GM18861 (cell line): Measurements from ENCODE around the gene HMGB3.
"Not testable (repeated sequence)": the region's sequence is repeated elsewhere in the genome, so short reads cannot be mapped to it uniquely, and the experiment has no call there.

Experiments
- ATAC-seq: cut with Tn5 transposase; IDR thresholded peaks from one replicate; pipeline ENCODE4 v1.9.1; 2021; ENCODE audit not compliant: unreplicated experiment

Gene HMGB3

DNA sequence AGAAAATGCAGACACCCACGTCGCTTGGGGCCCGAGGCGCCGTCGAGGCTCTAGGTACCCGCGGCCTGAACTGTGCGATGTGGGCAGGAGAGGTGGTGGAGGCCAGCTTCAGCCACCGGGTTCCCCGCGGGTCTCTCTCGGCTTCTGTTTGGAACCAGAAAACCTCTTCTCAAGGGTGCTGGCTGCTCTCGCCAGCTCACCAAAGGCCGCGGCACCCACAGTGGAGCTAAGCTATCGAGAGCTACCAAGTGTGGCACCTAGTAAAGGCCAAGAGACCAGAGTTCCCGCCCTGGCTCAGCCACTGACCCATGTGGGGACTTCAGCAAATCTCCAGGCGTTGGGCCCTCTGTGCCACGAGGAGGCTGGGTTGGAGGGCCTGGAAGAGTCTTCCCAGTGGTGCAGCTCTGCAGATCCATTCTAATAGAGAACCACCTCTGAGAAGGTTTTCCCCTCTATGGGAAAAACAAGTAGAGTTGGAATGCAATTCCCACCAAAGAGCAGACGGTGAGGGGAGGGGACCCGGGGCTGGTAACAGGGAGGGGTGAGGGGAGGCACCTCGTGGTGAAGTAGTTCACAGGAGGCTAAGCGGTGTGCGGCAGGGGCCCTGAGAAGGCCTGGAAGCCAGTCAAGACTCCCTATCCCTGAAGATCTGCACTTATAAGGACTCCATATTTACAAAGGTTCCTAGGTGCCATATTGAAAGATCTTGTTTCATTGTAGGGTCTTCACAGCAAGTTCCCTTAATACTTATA, 5.5 kb upstream of the HMGB3 start:
- ATAC-seq = no peak

DNA sequence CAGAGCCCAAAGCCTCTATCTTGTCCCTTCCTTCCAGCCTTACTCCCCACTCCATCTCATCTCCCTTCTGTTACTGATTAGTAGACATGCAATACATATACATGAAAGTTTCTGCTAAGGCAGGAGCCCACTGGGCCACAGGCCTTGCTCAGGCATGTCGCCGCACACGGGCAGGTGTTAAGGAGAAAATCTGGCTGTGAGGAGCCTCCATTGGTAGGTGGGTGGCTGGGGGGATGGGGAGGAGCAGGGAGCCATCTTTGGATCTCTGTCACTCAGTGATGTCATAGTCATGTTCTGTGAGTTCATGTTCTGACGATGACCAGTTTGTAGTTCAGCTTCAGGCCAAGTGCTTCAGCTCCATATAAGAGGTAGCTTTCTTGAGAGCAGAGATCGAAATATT, 2.9 kb upstream of the HMGB3 start:
- no peak for ATAC-seq

DNA sequence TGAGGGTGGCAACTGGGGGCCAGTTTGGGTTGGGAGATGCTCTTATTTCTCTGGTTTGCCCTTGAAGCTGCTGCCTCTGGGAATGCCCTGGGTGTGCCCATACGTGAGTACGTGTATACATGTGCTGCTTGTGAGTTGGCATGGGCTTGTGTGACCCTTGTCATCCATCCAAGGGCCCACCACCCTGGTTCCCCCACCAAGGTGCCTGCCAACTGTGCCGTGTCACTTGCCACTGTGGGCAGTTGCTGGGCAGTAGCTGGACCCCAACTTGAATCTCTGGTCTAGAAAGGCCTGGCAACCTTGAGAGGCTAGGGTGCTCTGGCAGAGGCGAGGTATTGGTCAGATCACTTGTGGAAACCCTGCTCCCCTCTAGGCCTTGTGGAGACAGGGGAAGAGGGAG, 2.4 kb upstream of the HMGB3 start:
- ATAC-seq = no peak

DNA sequence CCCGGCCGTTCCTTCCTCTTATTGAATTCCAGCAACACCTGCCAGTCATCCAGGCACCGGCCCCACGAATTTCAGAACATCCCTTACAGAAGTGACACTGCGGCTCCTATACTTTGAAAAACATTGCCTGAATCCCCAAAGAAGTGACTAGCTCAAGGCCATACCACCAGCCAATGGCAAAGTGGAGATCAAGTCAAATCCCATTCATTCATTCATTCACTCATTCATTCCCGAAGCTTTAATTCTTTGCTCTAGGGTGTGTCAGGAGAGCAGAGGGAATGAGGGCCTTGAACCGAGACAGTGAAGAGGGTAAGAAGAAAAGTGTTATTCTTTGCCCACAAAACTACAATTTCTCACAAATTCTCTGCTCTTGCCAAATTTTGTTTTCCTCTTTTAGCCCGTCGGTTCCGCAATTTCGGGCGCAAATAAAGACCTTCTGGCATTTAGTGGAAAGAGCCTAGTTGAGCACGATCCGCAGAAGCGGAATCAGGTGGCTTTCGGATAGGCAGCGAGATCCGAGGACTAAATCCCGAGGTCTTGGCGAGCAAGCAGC, 824 bp upstream of the HMGB3 start:
- no peak for ATAC-seq

DNA sequence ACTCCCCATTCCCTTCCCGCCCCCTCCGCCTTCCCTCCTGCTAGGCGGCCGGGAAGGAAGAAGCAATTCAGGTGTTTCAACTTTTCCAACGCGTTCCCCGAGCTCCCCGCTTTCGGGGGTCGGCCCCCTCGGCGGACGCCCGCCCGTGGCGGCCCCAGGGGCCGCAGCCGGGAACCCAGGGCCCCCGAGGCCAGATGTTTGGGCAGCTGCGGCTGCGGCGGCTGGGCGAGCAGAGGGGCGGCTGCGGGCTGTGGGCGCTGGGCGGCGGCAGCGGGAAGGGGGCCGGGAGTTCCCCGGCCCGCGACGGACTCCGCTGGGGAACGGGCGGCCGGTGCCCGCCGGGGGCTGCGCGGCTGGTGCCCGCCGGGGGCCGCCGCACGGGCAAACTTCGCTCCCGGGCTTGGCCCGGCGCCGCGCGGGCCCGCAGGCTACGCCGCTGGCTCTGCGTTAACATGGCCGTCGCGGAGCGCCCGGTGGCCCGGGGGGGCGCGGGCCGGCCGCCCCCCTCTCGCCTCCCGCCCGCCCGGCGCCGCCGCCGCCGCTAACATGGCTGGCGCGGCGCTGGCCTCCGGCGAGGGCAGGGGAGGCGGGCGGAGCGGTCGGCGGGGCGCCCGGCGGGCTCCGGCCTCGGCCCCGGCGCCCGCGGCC, 510 bp downstream of the HMGB3 start:
- no peak for ATAC-seq

DNA sequence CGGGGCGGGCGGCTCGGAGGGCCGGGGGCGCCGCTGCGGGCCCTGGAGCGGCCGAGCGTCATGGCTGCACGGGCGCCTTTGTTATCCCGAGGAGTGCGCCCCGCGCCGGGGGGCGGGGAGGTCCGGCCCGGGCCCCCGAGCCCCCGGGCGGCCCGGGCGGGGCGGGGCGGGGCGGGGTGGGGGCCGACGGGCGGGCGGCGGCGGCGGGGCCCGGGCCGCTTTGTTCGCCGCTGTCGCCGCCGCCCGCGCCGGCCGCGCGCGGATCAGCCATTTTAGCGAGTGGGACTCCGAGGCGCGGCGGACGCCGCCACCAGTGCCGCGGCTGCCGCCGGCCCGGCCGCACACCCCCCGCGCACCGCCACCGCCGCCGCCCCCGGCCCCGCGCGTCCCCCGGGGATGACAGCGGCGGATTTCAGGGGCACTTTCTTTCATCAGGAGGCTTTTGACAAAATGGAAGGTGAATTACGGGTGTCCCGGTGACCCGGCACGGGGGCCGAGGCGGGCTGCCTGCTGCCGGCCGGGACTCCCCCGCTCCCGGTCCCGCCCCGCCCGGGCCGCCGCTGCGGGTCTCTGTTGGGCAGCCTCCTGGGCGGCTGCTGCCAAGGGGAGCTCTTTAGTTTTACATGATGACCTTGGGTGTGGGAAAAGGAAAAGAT, 1.2 kb downstream of the HMGB3 start:
- no peak for ATAC-seq

DNA sequence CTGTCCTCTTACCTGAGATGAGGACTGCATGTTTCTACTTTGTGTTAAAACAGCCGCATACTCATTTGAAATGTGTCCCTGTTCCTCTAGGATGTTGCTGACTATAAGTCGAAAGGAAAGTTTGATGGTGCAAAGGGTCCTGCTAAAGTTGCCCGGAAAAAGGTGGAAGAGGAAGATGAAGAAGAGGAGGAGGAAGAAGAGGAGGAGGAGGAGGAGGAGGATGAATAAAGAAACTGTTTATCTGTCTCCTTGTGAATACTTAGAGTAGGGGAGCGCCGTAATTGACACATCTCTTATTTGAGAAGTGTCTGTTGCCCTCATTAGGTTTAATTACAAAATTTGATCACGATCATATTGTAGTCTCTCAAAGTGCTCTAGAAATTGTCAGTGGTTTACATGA, 4.6 kb downstream of the HMGB3 start:
- ATAC-seq = not testable (repeated sequence)

DNA sequence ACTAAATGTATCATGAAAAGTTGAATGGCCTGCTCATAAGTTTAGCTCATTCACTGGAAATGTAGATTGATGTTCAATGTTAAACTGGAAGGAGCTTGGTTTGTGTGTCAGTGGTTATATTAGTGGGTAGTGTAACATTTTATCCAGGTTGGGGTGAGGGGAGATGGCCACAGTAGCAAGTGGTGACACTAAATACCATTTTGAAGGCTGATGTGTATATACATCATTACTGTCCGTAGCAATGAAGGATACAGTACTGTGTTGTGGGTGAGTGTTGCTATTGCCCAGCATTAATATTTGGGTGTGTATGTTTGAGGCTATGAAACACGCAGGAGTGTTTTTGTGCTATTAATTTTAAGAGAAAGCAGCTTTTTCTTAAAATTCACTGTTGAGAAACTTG, 6.3 kb downstream of the HMGB3 start:
- no peak for ATAC-seq

DNA sequence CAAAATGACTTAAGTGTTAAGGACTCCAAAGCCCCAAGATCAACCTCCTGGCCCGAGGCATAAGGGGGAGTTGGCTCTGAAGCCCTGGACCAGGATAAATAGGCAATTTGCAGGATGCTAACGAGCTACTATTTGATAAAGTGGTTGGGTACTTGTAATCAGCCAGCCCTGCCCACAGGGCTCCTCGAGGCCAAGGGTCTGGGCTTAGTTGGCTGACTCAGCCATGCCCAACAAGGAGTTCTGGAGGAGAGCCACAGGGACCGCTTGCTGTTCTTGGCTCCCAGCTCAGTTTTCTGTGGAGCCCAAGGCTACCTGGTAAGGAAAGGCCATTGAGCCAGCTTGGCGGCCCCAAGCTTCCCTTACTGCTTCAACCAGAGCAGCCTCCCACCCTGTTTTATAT, 7.8 kb downstream of the HMGB3 start:
- ATAC-seq = no peak

DNA sequence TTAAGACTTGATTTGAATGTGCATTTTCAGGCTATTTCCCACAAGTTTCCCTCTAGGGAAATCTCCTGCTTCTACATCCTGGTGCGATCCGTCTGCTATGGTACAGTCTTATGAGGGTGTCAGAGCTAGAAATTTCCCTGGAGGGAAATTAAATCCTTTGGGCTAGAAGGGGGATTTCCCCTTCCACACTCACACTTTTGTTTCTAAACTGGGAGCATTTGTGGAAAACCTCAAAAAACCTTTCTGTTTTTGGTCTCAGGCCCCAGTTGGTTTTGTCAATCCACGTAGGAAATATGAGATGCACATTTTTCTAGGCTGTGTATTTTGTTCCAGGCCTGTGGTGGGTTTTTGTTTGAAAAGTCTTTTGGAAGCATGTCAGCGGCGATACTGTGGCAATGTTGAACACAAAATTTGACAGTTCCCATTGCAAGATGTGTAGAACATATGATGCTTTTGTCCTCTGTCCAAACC, 17.8 kb downstream of the HMGB3 start:
- no peak for ATAC-seq

DNA sequence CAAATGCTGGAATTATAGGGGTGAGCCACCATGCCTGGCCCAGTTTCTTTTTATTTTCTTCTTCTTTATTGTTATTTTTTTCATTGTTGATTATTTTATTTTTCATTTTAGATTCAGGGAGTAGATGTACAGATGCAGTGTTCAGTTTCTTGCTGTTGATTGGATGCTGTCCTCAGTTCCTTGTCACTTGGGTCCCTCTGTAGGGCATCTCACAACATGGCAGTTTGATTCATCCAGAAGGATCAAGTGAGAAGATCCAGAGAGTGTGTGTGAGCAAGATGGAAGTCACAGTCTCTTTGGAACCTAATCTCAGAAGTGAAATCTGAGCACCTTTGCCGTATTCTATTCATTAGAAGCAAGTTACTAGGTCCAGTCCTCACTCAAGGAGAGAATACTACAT, 20.9 kb downstream of the HMGB3 start:
- no peak for ATAC-seq

DNA sequence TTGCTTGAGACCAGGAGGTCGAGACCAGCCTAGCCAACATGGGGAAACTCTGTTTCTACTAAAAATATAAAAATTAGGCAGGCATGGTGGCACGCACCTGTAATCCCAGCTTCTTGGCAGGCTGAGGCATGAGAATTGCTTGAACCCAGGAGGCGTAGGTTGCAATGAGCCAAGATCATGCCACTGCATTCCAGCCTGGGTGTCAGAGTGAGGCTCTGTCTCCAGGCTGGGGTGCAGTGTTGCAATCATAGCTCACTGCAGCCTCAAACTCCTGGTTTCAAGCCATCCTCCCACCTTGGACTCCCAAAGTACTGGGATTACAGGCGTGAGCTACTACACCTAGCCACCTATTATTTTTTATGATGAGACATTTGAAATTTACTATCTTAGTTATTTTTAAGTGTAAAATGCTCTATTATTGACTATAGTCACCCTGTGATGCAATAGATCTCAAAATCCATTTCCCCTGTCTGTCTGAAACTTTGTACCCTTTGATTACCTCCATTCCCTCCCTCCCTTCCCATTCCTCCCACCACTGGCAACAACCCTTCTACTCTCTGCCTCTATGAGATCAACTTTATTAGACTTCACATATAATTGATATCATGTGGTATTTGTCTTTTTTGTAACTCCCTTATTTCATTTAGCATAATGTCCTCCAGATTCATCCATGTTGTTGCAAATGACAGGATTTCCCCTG, 23.4 kb downstream of the HMGB3 start:
- no peak for ATAC-seq

DNA sequence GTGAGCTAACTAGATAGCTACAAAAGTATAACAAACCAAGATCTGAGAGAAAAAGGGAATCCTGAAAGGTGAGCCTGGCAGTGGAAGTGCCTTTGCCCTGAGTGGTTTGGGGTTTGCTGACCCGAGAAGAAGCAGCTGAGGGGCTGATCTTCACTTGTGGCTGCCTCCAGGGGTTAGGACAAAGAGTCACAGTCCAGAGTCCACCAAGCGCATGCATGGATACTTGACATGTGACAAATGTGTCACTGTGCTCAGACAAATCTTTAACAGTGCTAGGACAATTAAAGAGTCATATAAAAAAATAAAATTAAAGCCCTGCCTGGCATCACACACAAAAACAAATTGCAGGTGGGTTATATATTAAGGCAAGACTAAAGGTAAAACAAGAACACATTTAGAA, 26.4 kb downstream of the HMGB3 start:
- ATAC-seq = no peak

DNA sequence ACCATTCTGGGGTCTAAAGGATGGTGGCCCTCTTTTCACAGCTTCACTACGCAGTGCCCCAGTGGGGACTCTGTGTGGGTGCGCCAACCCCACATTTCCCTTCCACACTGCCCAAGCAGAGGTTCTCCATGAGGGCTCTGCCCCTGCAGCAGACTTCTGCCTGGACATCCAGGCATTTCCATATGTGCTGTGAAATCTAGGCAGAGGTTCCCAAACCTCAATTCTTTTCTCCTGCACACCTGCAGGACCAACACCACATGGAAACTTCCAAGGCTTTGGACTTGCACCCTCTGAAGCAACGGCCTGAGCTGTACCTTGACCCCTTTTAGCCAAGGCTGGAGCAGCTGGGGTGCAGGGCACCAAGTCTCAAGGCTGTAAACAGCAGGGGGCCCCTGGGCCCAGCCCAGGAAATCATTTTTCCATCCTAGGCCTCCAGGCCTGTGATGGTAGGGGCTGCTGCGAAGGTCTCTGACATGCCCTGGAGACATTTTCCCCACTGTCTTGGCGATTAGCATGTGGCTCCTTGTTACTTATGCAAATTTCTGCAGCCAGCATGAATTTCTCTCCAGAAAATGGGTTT, 30.1 kb downstream of the HMGB3 start:
- no peak for ATAC-seq

DNA sequence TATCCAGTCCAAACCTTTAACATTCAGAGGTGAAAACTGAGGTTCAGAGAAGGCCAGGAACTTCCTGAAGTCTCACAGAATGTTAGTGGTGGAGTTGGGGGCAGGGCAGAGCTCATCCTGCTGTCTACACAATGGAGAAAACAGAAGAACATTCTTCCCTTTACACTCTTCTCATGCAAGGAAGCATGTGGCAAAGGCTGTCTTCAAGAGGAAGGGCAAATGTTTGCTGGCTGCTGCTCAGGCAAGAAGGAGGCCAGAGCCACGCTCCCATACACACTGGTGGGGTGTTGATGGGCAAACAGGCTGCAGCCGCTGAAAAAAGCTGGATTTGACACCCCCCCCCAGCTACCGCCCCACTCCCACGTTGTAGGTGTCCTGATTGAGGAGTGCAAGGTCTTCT, 32.5 kb downstream of the HMGB3 start:
- ATAC-seq = no peak

DNA sequence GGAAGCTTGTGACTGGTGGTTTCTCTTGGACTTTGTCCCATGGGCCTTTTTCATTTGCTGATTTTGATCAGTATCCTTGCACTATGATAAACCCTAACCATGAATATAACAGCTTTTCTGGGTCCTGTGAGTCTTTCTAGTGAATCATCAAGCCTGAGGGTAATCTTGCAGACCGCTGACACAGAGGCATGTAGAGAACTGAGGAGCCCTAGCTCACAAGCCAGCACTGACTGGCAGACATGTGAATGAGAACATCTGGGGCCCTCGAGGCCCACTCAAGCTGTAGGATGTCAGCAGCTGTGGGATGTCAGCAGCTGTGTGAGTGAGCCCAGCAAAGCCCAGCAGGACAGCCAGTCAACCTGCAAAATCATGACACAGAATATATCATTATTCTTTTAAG, 36.7 kb downstream of the HMGB3 start:
- no peak for ATAC-seq

DNA sequence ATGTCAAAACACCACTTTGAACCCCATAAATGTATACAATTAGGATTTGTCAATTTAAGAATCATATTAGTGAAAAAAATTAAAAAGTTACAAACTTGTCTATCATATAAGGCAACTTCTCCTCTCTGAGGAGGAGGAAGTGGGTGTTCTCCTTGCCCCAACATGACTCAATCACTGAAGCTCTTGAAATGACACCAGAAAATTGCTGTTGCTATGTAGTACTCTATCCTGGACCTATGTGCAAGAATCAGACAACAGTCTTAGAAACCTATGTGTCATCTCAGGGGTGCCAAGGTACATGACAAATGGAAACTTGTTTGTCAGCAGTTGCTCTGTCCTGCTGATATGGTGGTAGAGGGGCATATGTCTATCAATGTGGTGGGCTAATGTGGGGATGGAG, 47.7 kb downstream of the HMGB3 start:
- no peak for ATAC-seq

DNA sequence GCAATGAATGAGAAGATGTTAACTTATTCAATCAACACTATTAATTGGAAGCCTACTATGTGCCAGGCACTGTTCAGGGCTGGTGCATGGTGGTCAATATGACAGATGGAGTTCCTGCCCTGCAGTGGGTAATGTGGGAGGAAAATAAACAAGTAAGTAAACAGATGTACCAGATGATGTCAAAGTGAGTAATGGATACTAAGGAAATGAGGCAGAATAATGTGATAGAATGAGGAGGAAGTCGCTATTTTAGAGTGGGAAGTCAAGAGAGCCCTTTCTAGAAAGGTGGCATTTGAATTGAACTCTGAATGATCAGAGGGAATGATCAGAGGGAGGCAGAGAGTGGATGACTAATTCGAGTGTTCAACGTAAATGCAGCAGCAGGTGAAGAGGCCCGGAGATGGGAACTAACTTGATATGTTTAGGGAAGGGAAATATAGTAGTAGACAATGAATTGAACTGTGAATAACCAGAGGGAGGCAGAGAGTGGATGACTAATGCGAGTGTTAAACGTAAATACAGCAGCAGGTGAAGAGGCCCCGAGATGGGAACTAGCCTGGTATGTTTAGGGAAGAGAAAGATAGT, 48.3 kb downstream of the HMGB3 start:
- ATAC-seq = no peak

DNA sequence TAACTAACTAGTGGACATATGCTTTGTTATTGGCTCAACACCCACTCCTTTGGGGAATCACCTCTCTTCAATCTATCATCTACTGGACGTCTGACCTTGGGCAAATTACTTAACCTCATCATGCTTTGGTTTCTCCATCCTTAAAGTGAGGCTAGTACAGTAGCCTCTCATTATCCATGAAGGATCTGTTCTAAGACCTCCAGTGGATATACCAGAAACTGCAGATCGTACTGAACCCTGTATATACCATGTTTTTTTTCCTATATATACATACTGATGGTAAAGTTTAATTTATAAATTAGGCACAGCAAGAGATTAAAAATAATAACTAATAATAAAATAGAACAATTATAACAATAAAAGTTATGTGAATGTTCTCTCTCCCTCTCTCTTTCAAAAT, 56.2 kb downstream of the HMGB3 start:
- no peak for ATAC-seq
